A673 (cell line): ENCODE results near the gene VPS51.

Source experiments
- EZH2 ChIP-seq: fragments of 200-600 bp; sonication (generic); IDR thresholded peaks from 2 replicates; pipeline ENCODE4 v1.6.1; 2017; ENCODE audit warnings: borderline replicate concordance, low read depth, mild to moderate bottlenecking, mixed read lengths, antibody characterized with exemption, low read length; ENCODE audit not compliant: poor library complexity, severe bottlenecking
- TF ChIP-seq, protein P1 (sequence below): fragments of 300-800, 200-600 bp; sonication (generic); conservative IDR thresholded peaks from 2 replicates; pipeline ENCODE4 v1.5.1; 2017; ENCODE audit warnings: low read depth, mild to moderate bottlenecking, antibody characterized with exemption, low read length, moderate library complexity, mixed read lengths

DNA sequence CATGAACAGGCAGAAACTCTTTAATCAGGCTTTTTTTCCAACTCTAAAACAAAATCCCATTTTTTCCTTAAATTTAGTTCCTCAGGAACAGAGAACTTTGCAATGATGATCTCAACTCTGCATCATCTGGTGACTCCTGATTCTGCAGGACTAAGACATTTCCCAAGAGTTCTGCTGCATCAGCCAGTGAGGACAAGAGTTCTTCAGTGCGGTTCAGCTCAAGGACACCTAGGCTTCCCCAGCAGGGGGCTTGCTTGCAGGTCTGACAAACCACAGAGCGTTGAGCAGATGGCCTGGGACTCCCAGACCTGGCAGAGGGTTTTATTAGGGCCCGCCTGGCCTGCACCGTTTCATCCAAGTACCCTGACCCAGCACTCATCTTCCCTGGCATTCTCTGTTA, 18.6 kb upstream of the VPS51 start:
- TF ChIP-seq, protein P1, sequence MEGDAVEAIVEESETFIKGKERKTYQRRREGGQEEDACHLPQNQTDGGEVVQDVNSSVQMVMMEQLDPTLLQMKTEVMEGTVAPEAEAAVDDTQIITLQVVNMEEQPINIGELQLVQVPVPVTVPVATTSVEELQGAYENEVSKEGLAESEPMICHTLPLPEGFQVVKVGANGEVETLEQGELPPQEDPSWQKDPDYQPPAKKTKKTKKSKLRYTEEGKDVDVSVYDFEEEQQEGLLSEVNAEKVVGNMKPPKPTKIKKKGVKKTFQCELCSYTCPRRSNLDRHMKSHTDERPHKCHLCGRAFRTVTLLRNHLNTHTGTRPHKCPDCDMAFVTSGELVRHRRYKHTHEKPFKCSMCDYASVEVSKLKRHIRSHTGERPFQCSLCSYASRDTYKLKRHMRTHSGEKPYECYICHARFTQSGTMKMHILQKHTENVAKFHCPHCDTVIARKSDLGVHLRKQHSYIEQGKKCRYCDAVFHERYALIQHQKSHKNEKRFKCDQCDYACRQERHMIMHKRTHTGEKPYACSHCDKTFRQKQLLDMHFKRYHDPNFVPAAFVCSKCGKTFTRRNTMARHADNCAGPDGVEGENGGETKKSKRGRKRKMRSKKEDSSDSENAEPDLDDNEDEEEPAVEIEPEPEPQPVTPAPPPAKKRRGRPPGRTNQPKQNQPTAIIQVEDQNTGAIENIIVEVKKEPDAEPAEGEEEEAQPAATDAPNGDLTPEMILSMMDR, result no peak
- TF ChIP-seq EZH2, result no peak
